T-helper 2 cell (primary cell): ENCODE results near the gene NEFH.

ENCODE experiments used
- DNase-seq, 5 experiments: peaks; one replicate each; pipeline versions ENCODE4 v3.0.0 to v3.0.0-alpha.2; 2012 to 2022

NEFH gene

GRCh38 chr22:29503811-29504372 lies 23.9 kb downstream of the NEFH start:
- no peak for DNase-seq

DNA sequence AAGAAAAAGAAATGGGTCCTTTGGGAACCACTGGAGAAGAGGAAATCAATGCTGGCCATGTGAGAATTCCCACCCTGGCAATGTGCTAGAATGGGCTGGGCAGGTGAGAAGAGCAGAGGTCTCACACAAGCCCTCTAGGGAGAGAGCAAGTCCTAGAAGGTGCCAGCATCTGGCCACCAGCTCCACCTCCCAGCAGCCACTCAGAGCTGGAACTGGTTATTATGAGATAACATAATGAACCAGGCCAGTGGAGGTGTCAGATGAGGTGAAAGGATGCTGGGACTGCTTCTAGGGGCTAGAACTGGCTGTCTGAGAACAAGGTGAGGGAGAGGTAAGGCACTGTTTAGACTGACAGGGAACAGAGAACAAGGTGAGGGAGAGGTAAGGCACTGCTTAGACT lies 29.3 kb downstream of the NEFH start:
- DNase-seq = no peak

- DNase-seq = no peak
These were observed 29.8 kb downstream of the NEFH start for GRCh38 chr22:29509815-29510214.

DNA sequence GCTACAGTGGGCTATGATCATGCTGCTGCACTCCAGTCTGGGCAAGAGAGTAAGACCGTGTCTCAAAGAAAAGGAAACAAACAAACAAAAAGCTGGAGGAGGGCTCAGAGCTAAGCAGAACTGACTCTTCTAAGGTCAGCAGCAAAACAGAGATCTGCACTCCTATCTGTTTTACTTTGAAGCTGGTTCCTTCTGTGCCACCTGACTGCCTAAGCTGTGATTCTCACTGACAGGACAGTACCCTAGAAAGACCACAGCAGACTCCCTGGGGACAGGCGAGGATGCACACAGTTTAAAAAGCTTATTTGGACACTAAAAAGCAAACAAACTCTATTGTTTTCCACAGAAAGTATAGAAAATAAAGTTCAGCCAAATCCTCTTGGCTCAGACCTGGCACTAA lies 30.5 kb downstream of the NEFH start:
- DNase-seq = no peak

DNA sequence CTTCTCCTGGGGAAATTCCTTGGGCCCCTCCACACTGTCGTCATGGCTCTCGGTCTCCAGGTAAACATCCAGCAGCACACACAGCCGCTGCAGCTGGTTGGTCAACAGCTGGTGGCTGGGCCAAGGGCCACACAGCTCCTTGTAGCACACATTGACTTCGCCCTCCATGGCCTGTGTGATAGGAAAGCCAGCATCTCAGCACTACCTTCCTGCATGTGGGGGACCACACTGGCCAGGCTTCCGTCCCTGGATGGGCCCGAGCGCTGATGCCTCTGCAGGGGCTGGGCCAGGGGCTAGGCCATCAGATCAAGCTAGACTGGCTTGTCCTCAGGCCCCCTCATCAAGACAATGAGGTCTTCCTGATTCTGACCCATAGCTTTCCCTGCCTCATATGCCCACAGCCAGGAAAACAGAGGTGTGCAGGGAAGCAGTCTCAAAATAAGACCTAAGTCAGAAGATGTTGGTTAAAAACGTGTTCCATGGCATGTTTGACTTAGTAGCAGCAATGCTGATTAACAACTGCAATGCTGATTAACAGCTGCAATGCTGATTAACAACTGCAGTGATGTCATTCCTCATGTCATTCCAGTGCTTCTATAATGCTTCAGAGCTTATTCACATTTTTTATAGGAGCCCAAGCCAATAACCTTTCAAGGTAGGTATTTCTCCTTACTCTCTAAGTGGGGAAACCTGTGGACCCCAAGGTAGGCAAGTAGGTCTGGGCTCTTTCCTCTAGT lies 31.3 kb downstream of the NEFH start:
- DNase-seq = no peak

- DNase-seq = no peak
These were observed 32.0 kb downstream of the NEFH start for GRCh38 chr22:29512031-29512430.

GRCh38 chr22:29517215-29517908 lies 37.3 kb downstream of the NEFH start:
- no peak for DNase-seq

DNA sequence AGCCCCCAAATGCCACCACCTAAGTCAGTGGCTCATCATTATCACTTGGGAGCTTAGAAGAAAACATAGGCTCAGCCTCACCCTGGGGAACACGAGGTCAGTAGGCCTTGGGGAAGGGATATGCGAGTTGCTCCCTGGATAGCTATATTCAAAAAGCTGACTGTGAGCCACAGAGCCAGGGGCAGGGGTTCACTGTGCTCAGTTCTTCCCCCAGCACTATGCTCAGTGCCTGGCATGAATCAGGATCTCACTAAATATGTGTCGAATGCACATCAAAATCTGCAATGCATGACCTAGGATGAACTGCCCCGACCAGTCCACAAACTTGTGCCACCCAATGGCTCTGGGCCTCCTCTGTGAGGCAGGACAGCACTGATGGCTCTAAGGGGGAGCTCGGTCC lies 38.4 kb downstream of the NEFH start:
- DNase-seq = no peak

DNA sequence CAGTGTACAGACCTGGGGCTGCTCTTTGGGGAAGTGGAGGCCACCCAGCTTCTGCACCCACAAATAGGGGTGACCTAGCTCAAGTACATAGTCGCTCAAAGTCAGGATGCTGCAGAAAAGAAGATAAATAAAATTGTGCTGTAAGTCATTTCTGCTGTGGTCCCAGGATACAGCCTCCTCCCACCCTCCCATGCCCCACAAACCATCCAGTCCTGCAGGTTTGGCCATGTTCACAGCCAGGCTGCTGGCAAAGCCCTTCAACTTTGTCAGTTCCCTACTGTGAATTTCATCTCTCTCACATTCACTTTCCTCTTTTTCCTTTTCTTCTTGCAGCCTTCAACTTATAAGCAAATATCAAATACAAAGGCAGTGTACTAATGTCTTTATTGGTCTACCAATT lies 40.0 kb downstream of the NEFH start:
- DNase-seq = no peak

GRCh38 chr22:29520851-29521250 lies 40.8 kb downstream of the NEFH start:
- no peak for DNase-seq

GRCh38 chr22:29521526-29521925 lies 41.5 kb downstream of the NEFH start:
- DNase-seq = no peak

DNA sequence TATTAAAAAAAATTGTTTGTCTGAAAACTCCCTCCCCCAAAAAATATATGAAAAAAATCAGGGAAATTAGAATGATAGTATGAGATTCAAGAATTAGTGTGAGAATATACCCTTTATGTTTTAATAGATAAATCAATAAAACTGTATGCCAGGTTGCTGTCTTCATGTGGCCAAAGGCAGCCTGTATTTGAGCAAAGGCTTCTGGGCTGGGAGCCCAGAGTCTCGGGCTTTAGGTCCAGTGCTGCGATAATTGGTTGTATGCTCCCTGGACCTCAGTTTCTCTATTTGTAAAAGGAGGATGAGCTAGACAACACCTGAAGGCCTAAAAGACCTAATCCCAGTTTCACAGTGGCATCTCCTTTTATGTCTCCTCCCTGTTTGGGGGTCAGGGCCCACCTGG lies 43.7 kb downstream of the NEFH start:
- DNase-seq = no peak

GRCh38 chr22:29524442-29525191 lies 44.6 kb downstream of the NEFH start:
- DNase-seq = peak in 1 of 5 experiments; percentile 22

GRCh38 chr22:29528144-29528543 lies 48.1 kb downstream of the NEFH start:
- DNase-seq = no peak

DNA sequence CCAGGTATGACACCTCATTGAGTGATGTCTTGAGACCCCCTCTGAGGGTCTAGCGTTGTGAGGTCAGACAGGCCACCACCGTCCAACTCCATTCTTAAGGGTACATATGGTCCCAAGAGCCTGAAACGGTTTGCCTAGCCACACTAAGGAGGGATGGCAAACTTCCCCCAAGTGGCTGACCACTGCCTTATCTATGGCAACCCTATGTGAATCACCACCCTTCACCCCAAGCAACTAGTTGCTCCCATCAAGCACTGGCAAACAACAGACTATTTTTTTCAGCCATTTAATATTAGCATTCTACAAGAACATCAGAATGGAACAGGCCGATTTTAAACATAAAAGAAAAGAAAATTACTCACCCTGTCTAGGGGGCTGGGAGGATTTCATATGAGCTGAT lies 50.7 kb downstream of the NEFH start:
- DNase-seq = no peak

- DNase-seq = no peak
These were observed 51.4 kb downstream of the NEFH start for GRCh38 chr22:29531419-29531818.

GRCh38 chr22:29536411-29536810 lies 56.4 kb downstream of the NEFH start:
- no peak for DNase-seq

GRCh38 chr22:29539105-29539504 lies 59.1 kb downstream of the NEFH start:
- DNase-seq = no peak
